Kidney epithelial cell (primary cell): ENCODE results near the gene KRT28. TPM values are rescaled to one million over a fixed set of nuclear protein-coding genes. Genes with fewer than 3 reads are reported as not detected.

ENCODE experiments used
- DNase-seq: peaks from one replicate; pipeline ENCODE4 v3.0.0-alpha.2; 2010; ENCODE audit warnings: low read depth
- H3K27me3 ChIP-seq: 2 replicates; pipeline ENCODE4 v1.6.0; 2011; ENCODE audit warnings: low read length; ENCODE audit not compliant: control insufficient read depth, insufficient read depth
- H3K36me3 ChIP-seq: 2 replicates; pipeline ENCODE4 v1.5.1; 2011; ENCODE audit warnings: low read length; ENCODE audit not compliant: control insufficient read depth, insufficient read depth
- H3K4me3 ChIP-seq: 2 replicates; pipeline ENCODE4 v1.5.1; 2011; ENCODE audit warnings: low read depth, mild to moderate bottlenecking, control low read depth, low read length
- CTCF ChIP-seq: IDR thresholded peaks from 2 replicates; pipeline ENCODE4 v1.5.1; 2011; ENCODE audit warnings: mild to moderate bottlenecking, moderate library complexity, low read length, control low read depth, inconsistent platforms; ENCODE audit not compliant: insufficient read depth, poor library complexity, severe bottlenecking
- total RNA-seq: library from RNA; depleted of rRNA; stranded (reverse); fragments of >200 nt; gene quantifications from 2 replicates; pipeline ENCODE4 v1.2.3, GENCODE V29; 2015

KRT28 gene
- total RNA-seq, 1 donor from 2014 or later, result not detected

GRCh38 chr17:40822132-40822812 lies 22.5 kb upstream of the KRT28 start, which contains the start of gene KRT10:
KRT10 (minus strand) TSS chr17:40822614; CDS start chr17:40822585, 29 bp downstream.
- TF ChIP-seq CTCF, result no peak
- DNase-seq, result no peak
- Histone ChIP-seq H3K4me3 (no peak within 1 kb of the TSS), H3K36me3 (no peaks in the 10 kb centered on the region), H3K27me3 (no peaks in the 10 kb centered on the region)

- H3K36me3 ChIP-seq, result peaks cover 2% of the 10 kb centered on the region
- DNase-seq, result no peak
- TF ChIP-seq CTCF, result no peak
- no peaks in the 10 kb centered on the region for H3K27me3 ChIP-seq
- no peak overlapping the region for H3K4me3 ChIP-seq
Observed at GRCh38 chr17:40821536-40821935, 21.8 kb upstream of the KRT28 start.

GRCh38 chr17:40820228-40820838 lies 20.6 kb upstream of the KRT28 start:
- H3K4me3 ChIP-seq, result no peak overlapping the region
- DNase-seq, result no peak
- no peak for TF ChIP-seq CTCF
- peaks cover 2% of the 10 kb centered on the region for H3K36me3 ChIP-seq
- H3K27me3 ChIP-seq, result no peaks in the 10 kb centered on the region

- H3K36me3 ChIP-seq, result peaks cover 2% of the 10 kb centered on the region
- H3K27me3 ChIP-seq, result no peaks in the 10 kb centered on the region
- no peak for DNase-seq
- peak overlapping the region; percentile 60 for H3K4me3 ChIP-seq
- no peak for TF ChIP-seq CTCF
Observed at GRCh38 chr17:40819528-40820125, 19.9 kb upstream of the KRT28 start.

GRCh38 chr17:40818733-40819527 lies 19.2 kb upstream of the KRT28 start:
- no peak for TF ChIP-seq CTCF

More at GRCh38 chr17:40818733-40819527, 19.2 kb upstream of the KRT28 start:
- no peaks in the 10 kb centered on the region for H3K27me3 ChIP-seq
- peak overlapping the region; percentile 60 for H3K4me3 ChIP-seq
- H3K36me3 ChIP-seq, result peaks cover 2% of the 10 kb centered on the region
- DNase-seq, result peak; percentile 12
